Prostate gland (tissue), 2 donors: ENCODE results near the gene LTN1. TPM values are rescaled to one million over a fixed set of nuclear protein-coding genes. Genes with fewer than 3 reads are reported as not detected.

Source experiments
- DNase-seq: peaks from one replicate; pipeline ENCODE4 v3.0.0-alpha.2; 2019; ENCODE audit warnings: low spot score
- H3K27ac ChIP-seq, 2 donors: fragments of 200-600 bp; sonication (generic); 2 replicates each; pipeline ENCODE4 v1.5.1; 2017 to 2019
- H3K27me3 ChIP-seq: fragments of 200-600 bp; sonication (generic); replicated peaks from 2 replicates; pipeline ENCODE4 v1.5.1; 2019; ENCODE audit not compliant: insufficient read depth
- H3K36me3 ChIP-seq, 2 donors: fragments of 200-600 bp; sonication (generic); 1 replicate in 1 of 2; 2 replicates in 1 of 2; pipeline versions ENCODE4 v1.5.1 to v1.8.1; 2017 to 2019
- H3K4me1 ChIP-seq: fragments of 200-600 bp; sonication (generic); replicated peaks from 2 replicates; pipeline ENCODE4 v1.5.1; 2019
- H3K4me3 ChIP-seq, 2 donors: fragments of 200-600 bp; sonication (generic); 2 replicates each; pipeline ENCODE4 v1.5.1; 2017 to 2019
- H3K9me3 ChIP-seq: fragments of 200-600 bp; sonication (generic); 2 replicates; pipeline ENCODE4 v1.5.1; 2017
- CTCF ChIP-seq, 4 experiments: fragments of 200-600 bp in 2 of 4; fragments of 450-650 bp in 2 of 4; sonication (generic) in 2 of 4; IDR thresholded peaks; 1 replicate in 3 of 4; 2 replicates in 1 of 4; pipeline ENCODE4 v1.5.1; 2016 to 2019; ENCODE audit warnings: antibody characterized with exemption in 4 of 4, mild to moderate bottlenecking in 2 of 4, moderate library complexity in 2 of 4
- POLR2A ChIP-seq: fragments of 450-650 bp; IDR thresholded peaks from one replicate; pipeline ENCODE4 v1.6.1; 2016; ENCODE audit warnings: antibody characterized with exemption, mild to moderate bottlenecking
- POLR2AphosphoS5 ChIP-seq: sonication (generic); formaldehyde crosslinking; IDR thresholded peaks from one replicate; pipeline ENCODE4 v1.6.1; 2017; ENCODE audit warnings: antibody characterized with exemption
- WGBS: methylation state at CpG from one replicate; pipeline ENCODE4 v1.1.5; 2018; 5-methylcytosine and 5-hydroxymethylcytosine counted together
- intact Hi-C: fragments of 100-400 bp; cut with DNase I; formaldehyde crosslinking; loops from one replicate; pipeline ENCODE4 v1.14.2; 2022
- total RNA-seq, 2 donors: library from RNA; depleted of rRNA; stranded (reverse); fragments of >200 nt; gene quantifications; one replicate each; pipeline ENCODE4 v1.1.0, GENCODE V29; 2016

The LTN1 gene
- total RNA-seq, 2 donors from 2014 or later, result 24.6 to 29.5 TPM

GRCh38 chr21:29029524-29029923 is 36.8 kb upstream of the LTN1 start:
- peaks cover 0 to 3% of the 10 kb centered on the region in 2 donors for H3K36me3 ChIP-seq
- no peaks in the 10 kb centered on the region for H3K27me3 ChIP-seq
- H3K4me1 ChIP-seq, result peaks cover 4% of the 10 kb centered on the region
- no peak for DNase-seq
- no peak overlapping the region for H3K27ac ChIP-seq
- H3K9me3 ChIP-seq, result no peaks in the 10 kb centered on the region
- 96% methylated on average over 1 of the region's 1 CpG for WGBS
- no peak overlapping the region for H3K4me3 ChIP-seq
- intact Hi-C loops, result no loop called here
- TF ChIP-seq POLR2AphosphoS5 (no peak), CTCF (IDR thresholded peaks at IDR 0.05) (no peak), POLR2A (no peak)

GRCh38 chr21:29025328-29025713 is 32.6 kb upstream of the LTN1 start:
- Histone ChIP-seq H3K36me3 (no peaks in the 10 kb centered on the region), H3K4me1 (peaks cover 4% of the 10 kb centered on the region), H3K27ac (peak overlapping the region; percentile 96 to 97), H3K4me3 (peak overlapping the region; percentile 64 to 66), H3K27me3 (no peaks in the 10 kb centered on the region), H3K9me3 (no peaks in the 10 kb centered on the region)
- DNase-seq, result no peak
- TF ChIP-seq POLR2AphosphoS5 (no peak), POLR2A (no peak), CTCF (IDR thresholded peaks at IDR 0.05) (no peak)
- intact Hi-C loops, result loop anchor here (2.0 kb wide), 1 partner anchor 33 kb away; the partner anchor contains the start of gene LTN1
- WGBS, result 3% methylated on average over 6 of the region's 6 CpGs

GRCh38 chr21:29024474-29025327 is 32.0 kb upstream of the LTN1 start, which contains the start of gene USP16:
USP16 (plus strand) TSS chr21:29024668; CDS start chr21:29027914, 3,246 bp downstream.
- Histone ChIP-seq H3K36me3 (no peaks in the 10 kb centered on the region), H3K4me3 (peak within 1 kb of the TSS; percentile 64 to 66), H3K27ac (peak within 1 kb of the TSS; percentile 96 to 97), H3K27me3 (no peaks in the 10 kb centered on the region), H3K9me3 (no peaks in the 10 kb centered on the region), H3K4me1 (peaks cover 4% of the 10 kb centered on the region)
- peak; percentile 95 for DNase-seq
- WGBS, result under 1% methylated on average over 48 of the region's 48 CpGs
- intact Hi-C loops, result loop anchor here (2.0 kb wide), 1 partner anchor 32 kb away; the partner anchor contains the start of gene LTN1
- peak in 2 of 4 experiments; percentile 30 to 31 for TF ChIP-seq CTCF (IDR thresholded peaks at IDR 0.05)
- TF ChIP-seq POLR2AphosphoS5, result peak; percentile 81
- TF ChIP-seq POLR2A, result no peak

- TF ChIP-seq CTCF (IDR thresholded peaks at IDR 0.05) (no peak), POLR2AphosphoS5 (no peak), POLR2A (no peak)
- peaks cover 13% of the 10 kb centered on the region for H3K4me1 ChIP-seq
- intact Hi-C loops, result no loop called here
- WGBS, result 82% methylated on average over 4 of the region's 4 CpGs
- H3K36me3 ChIP-seq, result no peaks in the 10 kb centered on the region
- no peak overlapping the region for H3K4me3 ChIP-seq
- no peaks in the 10 kb centered on the region for H3K9me3 ChIP-seq
- H3K27me3 ChIP-seq, result no peaks in the 10 kb centered on the region
- H3K27ac ChIP-seq, result no peak overlapping the region
- DNase-seq, result no peak
Observed at GRCh38 chr21:29022166-29022565, 29.5 kb upstream of the LTN1 start.

- peak overlapping the region; percentile 68 to 79 for H3K4me3 ChIP-seq
- DNase-seq, result no peak
- WGBS, result 15% methylated on average over 12 of the region's 12 CpGs
- intact Hi-C loops, result no loop called here
- peak overlapping the region; percentile 65 to 72 for H3K27ac ChIP-seq
- H3K4me1 ChIP-seq, result peaks cover 9% of the 10 kb centered on the region
- no peaks in the 10 kb centered on the region for H3K9me3 ChIP-seq
- H3K27me3 ChIP-seq, result no peaks in the 10 kb centered on the region
- H3K36me3 ChIP-seq, result no peaks in the 10 kb centered on the region
- TF ChIP-seq CTCF (IDR thresholded peaks at IDR 0.05), result no peak
- no peak for TF ChIP-seq POLR2A
Observed at GRCh38 chr21:29018540-29018939, 25.9 kb upstream of the LTN1 start.
